DMS 273 (cell line): ENCODE measurements around the gene EHD4.

Source experiments
- DNase-seq: peaks from one replicate; lab custom pipeline; 2025; ENCODE audit not compliant: unreplicated experiment; lab: John Stamatoyannopoulos, UW

EHD4 gene

GRCh38 chr15:41921167-41921566, 51.2 kb downstream of the EHD4 start:
- DNase-seq = no peak

GRCh38 chr15:41919954-41920538, 52.3 kb downstream of the EHD4 start:
- no peak for DNase-seq

- DNase-seq = no peak
These were observed 53.0 kb downstream of the EHD4 start for GRCh38 chr15:41919201-41919820.

DNA sequence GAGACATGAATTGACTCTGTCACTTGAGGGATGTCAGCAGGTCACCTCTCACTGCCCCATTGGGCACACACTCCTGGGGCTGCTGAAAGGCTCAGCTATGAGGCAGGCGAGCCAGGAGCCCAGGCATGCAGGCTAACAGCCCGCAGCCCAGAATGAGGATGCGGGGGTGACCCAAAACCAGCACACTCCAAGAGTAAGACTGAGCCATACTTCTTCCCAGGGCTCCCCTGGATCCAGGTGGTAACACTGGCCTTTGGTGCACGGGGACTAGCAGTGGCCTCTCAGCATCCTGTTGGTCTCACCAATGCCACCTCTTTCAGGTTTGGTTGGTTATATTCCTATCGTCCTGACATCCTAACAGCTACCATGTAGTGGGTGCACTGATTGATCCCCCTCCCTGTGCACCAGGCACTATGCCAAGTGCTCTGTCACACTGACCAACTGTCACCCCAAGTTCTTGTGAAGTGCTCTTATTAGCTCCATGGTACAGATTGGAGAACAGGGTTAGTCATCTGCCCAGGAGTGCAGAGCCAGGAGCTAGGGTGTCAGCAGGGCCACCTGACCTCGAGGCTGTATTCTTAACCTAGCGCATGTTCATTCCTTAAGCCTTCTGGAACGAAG, 53.7 kb downstream of the EHD4 start:
- no peak for DNase-seq

GRCh38 chr15:41917767-41918430, 54.5 kb downstream of the EHD4 start:
- no peak for DNase-seq

GRCh38 chr15:41915255-41915994, 56.9 kb downstream of the EHD4 start:
- DNase-seq = no peak

DNA sequence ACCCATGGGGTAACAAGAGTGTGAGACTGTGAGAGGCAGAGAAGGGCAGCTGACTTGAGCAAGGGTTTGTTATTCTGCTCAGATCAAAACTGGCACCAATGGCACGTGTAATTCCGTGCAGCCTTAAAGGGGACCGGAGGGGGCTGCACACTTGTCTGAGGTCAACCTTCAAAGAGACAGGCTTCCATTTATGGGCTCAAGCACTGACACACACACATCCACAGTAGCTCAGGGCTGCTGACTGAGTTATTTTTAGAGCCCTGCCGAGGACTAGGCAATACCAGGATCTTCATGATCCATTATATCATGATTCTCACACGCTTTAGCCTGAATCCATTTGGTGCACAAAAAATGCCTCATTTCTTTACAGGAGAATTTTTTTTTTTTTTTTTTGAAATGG, 57.9 kb downstream of the EHD4 start:
- DNase-seq = no peak

- DNase-seq = no peak
These were observed 59.1 kb downstream of the EHD4 start for GRCh38 chr15:41913256-41913655.

- DNase-seq = no peak
These were observed 60.5 kb downstream of the EHD4 start for GRCh38 chr15:41911691-41912345.

DNA sequence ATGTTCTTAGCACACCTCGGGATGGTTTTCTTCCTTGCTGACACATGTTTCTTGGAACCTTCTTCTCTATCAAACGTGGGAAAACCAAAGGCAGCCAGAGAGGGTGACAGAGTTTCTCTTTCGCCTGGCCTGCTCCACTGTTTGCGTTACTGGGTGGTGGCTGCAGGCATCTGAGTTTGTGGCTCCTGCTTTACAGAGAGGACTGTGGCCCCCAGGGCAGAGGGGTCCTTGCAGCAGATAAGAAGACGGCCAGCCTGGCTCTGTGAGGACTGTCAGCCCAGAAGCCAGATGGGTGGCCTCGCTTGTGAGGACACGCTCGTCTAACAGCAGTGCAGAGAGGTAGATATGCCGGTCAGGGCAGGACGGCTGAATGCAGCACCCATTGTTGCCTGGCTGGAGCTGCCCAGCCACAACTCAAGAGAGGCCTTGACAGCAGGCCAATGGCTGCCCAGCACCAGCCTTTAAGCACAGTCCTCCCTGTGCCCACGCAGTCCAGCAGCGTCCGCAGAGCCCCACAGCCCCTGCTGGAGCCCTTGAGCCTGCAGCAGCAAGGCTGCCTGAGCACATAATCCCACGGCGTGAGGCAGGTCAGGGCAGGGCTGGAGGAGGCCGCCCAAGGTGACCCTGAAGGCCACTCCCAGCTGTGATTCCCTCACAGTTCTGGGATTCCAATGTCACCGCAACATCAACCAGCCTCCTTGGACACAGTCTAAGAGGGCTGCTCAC, 63.5 kb downstream of the EHD4 start:
- no peak for DNase-seq

- no peak for DNase-seq
These were observed 65.2 kb downstream of the EHD4 start for GRCh38 chr15:41907141-41907540.

DNA sequence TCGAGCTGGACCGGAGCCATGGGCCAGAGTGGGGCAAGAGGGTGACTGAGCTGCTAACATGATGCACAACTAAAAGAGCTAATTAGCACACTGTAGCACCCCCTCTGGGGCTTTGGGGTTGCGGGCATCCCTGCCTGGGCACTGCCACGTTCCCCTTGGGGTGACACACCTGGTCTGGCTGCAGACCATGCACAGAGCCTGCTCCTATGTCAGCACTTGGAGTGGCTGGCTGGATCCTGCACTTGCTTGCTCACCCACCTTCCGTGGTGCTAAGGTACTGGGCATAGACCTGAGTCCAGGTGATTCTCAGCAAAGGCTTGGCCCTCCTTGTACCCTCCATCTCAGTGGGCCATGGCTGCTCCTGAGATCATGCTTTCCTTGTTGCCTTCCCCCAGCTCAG, 65.7 kb downstream of the EHD4 start:
- no peak for DNase-seq

GRCh38 chr15:41905036-41905793, 67.1 kb downstream of the EHD4 start:
- DNase-seq = no peak

DNA sequence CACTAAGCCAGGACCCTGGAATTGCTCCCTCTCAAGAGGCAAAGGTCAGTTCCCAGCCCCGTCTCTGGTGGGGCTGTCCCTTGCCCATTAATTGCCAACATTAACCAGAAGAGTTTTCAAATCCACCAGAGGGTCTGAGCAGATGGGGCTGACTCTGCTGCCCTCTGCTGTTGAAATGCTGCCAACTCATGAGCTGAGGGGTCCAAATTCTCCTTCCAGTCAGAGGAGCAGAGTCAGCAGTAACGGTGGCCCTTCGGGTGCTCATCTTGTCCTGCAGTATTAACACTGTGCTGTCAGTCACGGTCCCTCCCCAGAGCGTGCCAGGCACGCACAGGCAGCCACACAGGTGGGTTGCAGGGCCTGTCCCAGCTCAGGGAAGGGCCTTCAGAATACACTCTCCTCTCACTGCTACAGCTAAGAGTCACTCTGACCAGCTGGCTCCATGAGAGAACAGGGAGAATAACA, 67.8 kb downstream of the EHD4 start:
- peak; percentile 87 for DNase-seq

DNA sequence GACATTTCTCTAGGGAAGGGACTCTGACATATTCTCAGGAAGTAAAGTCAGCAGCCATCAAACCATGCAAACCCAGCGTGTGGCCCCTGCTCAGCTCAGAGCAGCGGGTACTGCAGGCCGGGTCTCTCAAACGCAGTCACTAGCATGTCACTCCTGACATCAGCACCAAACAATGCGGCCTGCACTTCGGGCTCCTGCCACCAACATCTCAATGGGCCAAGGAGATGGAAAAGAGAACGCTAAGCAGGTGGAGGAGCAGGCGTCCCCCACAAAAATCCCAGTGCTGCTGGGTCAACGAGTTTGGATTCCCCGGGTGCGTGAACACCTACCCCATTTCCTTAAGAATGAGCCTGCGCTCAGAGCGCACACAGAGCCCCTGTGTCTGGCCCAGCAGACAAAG, 68.6 kb downstream of the EHD4 start:
- no peak for DNase-seq

DNA sequence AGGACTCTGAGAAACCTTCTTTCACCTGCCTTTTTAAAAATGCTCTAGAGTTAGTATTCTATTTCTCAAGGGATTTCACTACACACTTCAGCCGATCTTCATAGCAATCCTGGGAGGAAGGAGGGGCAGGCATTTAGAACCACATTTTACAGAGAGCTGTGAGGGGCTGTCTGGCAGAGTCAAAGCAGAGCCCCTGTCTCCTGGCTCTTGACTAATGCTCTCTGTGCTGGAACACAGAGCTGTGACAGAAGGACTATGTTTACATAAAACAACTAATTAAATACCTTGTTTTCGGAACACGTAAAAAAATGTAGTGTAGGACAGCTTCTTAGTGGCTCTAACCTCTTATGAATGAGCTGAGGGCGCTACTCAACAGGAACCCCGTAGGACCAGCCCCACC, 70.9 kb downstream of the EHD4 start:
- peak; percentile 62 for DNase-seq

DNA sequence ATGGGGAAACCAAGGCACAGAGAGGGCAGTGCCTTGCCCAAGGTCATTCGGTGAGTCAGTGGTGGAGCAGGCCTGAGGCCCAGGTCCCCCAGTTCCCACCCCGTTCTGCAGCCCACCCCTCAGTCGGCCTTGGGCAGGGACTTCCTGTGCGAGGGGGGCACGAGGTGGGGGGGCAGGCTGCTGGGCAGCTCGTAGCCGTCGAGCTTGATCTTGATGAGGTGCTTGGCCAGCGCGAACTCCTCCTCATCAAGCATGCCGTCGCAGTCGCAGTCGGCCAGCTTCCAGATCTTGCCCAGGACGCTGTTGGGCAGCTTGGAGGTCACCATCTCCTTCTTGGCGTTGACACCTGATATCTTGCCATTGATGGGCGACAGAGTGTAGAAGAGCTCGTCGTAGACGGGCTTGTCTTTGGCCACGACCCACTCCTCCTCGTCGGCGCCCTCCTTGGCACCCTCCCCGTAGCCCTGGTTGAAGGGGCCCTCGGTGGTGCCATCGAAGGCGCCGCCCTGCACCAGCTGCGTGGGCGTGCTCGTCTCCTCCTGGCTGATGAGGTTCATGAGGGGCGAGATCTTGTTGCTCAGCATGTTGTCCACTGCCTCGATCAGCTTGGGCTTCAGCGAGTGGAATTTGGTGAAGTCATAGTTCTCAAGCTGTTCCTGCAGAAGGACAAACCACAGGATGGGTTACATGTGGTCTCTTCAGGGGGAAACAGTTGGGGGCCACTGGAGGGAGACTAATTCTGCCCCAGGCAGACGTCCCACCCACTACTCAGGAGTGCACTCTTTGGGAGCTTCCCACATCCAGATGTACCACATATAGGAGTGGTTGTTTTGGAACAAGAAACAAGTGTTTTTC, 71.6 kb downstream of the EHD4 start:
- DNase-seq = peak; percentile 89

GRCh38 chr15:41899854-41900442, 72.4 kb downstream of the EHD4 start:
- peak; percentile 96 for DNase-seq
